ENCODE measurements around the gene SLC35F6.

GRCh38 chr2:26811261-26811660, 47.2 kb downstream of the SLC35F6 start:
- no peak for TF ChIP-seq CTCF (IDR thresholded peaks at IDR 0.05)
- no peak for TF ChIP-seq POLR2A (IDR thresholded peaks at IDR 0.05)
